Right atrium auricular region (tissue), 2 donors: ENCODE measurements around the gene BSG. TPM values are rescaled to one million over a fixed set of nuclear protein-coding genes. Genes with fewer than 3 reads are reported as not detected.

Experiments
- DNase-seq: peaks from one replicate; pipeline ENCODE4 v3.0.0-alpha.2; 2019; ENCODE audit warnings: low spot score
- H3K27ac ChIP-seq, 2 donors: fragments of 200-600 bp; sonication (generic); 1 replicate in 1 of 2; 2 replicates in 1 of 2; pipeline ENCODE4 v1.5.1; 2016 to 2019
- H3K27me3 ChIP-seq, 2 donors: fragments of 200-600 bp; sonication (generic); one replicate each; pipeline versions ENCODE4 v1.5.1 to v1.6.0; 2017 to 2019
- H3K36me3 ChIP-seq: fragments of 200-600 bp; sonication (generic); one replicate; pipeline ENCODE4 v1.5.1; 2016
- H3K4me1 ChIP-seq, 2 donors: fragments of 200-600 bp; sonication (generic); one replicate each; pipeline versions ENCODE4 v1.5.1 to v1.6.0; 2017 to 2019
- H3K4me3 ChIP-seq, 2 donors: fragments of 200-600 bp; sonication (generic); 1 replicate in 1 of 2; 2 replicates in 1 of 2; pipeline ENCODE4 v1.5.1; 2017 to 2019; ENCODE audit warnings: mild to moderate bottlenecking in 1 of 2, moderate library complexity in 1 of 2
- H3K9me3 ChIP-seq, 2 donors: fragments of 200-600 bp; sonication (generic); one replicate each; pipeline ENCODE4 v1.5.1; 2019
- total RNA-seq, 2 donors: library from RNA; depleted of rRNA; stranded (reverse); fragments of >200 nt; gene quantifications; one replicate each; pipeline ENCODE4 v1.1.0, GENCODE V29; 2016
- TF ChIP-seq, protein P1 (sequence below), 2 donors: fragments of 200-600 bp; sonication (generic); IDR thresholded peaks; one replicate each; pipeline ENCODE4 v1.5.1; 2019; ENCODE audit warnings: antibody characterized with exemption in 2 of 2

The BSG gene
- total RNA-seq, 2 donors from 2014 or later, result 1,033 to 1,569 TPM

GRCh38 chr19:577439-578392 lies 5.3 kb downstream of the BSG start:
- Histone ChIP-seq H3K27ac (peak overlapping the region; percentile 96 to 97), H3K27me3 (no peaks in the 10 kb centered on the region), H3K4me1 (peaks cover 0 to 80% of the 10 kb centered on the region in 2 donors), H3K9me3 (no peaks in the 10 kb centered on the region), H3K36me3 (peaks cover 41% of the 10 kb centered on the region), H3K4me3 (peak overlapping the region in 1 of 2 donors; percentile 2)
- DNase-seq, result no peak
- TF ChIP-seq, protein P1, sequence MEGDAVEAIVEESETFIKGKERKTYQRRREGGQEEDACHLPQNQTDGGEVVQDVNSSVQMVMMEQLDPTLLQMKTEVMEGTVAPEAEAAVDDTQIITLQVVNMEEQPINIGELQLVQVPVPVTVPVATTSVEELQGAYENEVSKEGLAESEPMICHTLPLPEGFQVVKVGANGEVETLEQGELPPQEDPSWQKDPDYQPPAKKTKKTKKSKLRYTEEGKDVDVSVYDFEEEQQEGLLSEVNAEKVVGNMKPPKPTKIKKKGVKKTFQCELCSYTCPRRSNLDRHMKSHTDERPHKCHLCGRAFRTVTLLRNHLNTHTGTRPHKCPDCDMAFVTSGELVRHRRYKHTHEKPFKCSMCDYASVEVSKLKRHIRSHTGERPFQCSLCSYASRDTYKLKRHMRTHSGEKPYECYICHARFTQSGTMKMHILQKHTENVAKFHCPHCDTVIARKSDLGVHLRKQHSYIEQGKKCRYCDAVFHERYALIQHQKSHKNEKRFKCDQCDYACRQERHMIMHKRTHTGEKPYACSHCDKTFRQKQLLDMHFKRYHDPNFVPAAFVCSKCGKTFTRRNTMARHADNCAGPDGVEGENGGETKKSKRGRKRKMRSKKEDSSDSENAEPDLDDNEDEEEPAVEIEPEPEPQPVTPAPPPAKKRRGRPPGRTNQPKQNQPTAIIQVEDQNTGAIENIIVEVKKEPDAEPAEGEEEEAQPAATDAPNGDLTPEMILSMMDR (IDR thresholded peaks at IDR 0.05), result peak in 1 of 2 donors; percentile 28

DNA sequence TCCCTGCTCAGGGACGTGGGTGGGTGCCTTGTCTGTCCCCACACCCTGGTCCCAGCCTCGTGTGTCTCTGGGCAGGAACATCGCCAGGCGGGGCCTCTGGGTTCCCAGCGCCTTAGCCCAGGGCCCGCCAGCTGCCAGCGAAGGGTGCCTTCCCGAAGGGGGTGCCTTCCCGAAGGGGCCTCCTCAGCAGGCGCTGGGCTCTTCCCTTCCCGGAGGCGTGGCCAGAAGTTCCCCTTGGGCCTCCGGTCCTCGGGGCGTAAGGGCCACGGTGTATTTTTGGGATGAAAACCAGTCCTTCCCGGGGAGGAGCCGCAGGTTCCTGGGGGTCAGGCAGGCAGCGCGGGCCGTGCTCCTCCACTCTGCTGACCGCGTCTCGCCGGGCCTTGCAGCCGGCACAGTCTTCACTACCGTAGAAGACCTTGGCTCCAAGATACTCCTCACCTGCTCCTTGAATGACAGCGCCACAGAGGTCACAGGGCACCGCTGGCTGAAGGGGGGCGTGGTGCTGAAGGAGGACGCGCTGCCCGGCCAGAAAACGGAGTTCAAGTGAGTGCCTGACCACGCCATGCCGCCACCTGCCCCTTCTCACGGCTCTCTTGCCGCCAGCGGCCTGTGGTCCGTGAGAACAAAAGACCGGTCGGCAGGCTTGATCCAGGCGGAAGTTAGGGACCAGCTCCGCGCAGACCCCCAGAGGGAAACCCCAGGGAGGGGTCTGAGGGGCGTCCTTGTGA lies 6.9 kb downstream of the BSG start:
- Histone ChIP-seq H3K4me1 (peaks cover 0 to 68% of the 10 kb centered on the region in 2 donors), H3K27ac (peak overlapping the region; percentile 23 to 42), H3K9me3 (no peaks in the 10 kb centered on the region), H3K36me3 (peaks cover 52% of the 10 kb centered on the region), H3K27me3 (no peaks in the 10 kb centered on the region), H3K4me3 (no peak overlapping the region)
- TF ChIP-seq, protein P1 (IDR thresholded peaks at IDR 0.05), result no peak
- DNase-seq, result no peak

GRCh38 chr19:579842-580155 lies 7.4 kb downstream of the BSG start:
- H3K27ac ChIP-seq, result peak overlapping the region in 1 of 2 donors; percentile 42
- H3K9me3 ChIP-seq, result no peaks in the 10 kb centered on the region
- H3K27me3 ChIP-seq, result no peaks in the 10 kb centered on the region
- H3K36me3 ChIP-seq, result peaks cover 52% of the 10 kb centered on the region
- no peak overlapping the region for H3K4me3 ChIP-seq
- TF ChIP-seq, protein P1 (IDR thresholded peaks at IDR 0.05), result no peak
- peaks cover 0 to 66% of the 10 kb centered on the region in 2 donors for H3K4me1 ChIP-seq
- DNase-seq, result no peak

DNA sequence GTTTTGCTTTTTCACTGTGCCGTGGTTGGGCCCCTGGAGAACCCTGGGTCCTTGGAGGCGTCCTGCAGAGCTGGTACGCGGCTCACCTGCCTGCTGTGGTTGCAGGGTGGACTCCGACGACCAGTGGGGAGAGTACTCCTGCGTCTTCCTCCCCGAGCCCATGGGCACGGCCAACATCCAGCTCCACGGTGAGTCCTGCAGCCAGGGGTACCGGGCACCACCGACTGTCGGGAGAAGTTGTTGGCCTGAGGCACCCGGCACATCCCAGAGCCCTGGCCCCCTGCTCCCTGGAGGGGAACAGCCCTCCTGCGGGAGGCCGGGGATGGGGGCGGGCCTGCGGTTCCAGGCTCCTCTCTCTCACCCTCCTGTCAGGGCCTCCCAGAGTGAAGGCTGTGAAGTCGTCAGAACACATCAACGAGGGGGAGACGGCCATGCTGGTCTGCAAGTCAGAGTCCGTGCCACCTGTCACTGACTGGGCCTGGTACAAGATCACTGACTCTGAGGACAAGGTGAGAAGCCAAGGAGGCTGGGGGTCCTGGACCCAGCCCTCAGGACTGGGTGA lies 8.0 kb downstream of the BSG start:
- Histone ChIP-seq H3K4me1 (peaks cover 0 to 60% of the 10 kb centered on the region in 2 donors), H3K27ac (peak overlapping the region in 1 of 2 donors; percentile 42), H3K9me3 (no peaks in the 10 kb centered on the region), H3K4me3 (no peak overlapping the region), H3K36me3 (peaks cover 52% of the 10 kb centered on the region), H3K27me3 (no peaks in the 10 kb centered on the region)
- TF ChIP-seq, protein P1 (IDR thresholded peaks at IDR 0.05), result no peak
- no peak for DNase-seq

GRCh38 chr19:581399-582111 lies 9.2 kb downstream of the BSG start:
- TF ChIP-seq, protein P1 (IDR thresholded peaks at IDR 0.05), result no peak
- H3K36me3 ChIP-seq, result peaks cover 52% of the 10 kb centered on the region
- H3K4me3 ChIP-seq, result no peak overlapping the region
- H3K9me3 ChIP-seq, result no peaks in the 10 kb centered on the region
- H3K27me3 ChIP-seq, result no peaks in the 10 kb centered on the region
- H3K4me1 ChIP-seq, result peaks cover 0 to 48% of the 10 kb centered on the region in 2 donors
- no peak for DNase-seq
- H3K27ac ChIP-seq, result peak overlapping the region; percentile 10 to 21
